ENCODE measurements around the gene TCERG1. TPM values are rescaled to one million over a fixed set of nuclear protein-coding genes. Genes with fewer than 3 reads are reported as not detected.
A peak's percentile ranks its signal among the peaks of the same experiment; 100 is the strongest.

TCERG1 gene
- total RNA-seq, 1 donor from 2014 or later = 156 TPM

DNA sequence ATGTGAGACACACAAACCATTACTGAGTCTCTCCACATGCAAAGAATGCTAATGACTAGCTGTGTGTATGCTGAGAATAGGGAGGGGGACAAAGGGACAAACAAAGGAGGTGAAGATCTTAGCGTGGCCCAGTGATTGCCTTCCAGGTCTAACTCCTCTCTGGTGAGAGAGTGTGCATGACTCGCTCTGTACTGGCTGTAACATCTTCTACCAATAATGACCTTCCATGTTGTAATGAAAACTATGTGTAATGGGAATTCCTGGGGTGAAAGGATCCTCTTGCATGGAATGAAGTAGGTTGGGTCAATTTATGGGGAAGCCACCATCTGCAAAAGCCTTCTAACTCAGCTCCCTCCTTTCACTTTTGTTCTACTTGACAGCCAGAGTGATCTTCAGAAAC, 93.3 kb downstream of the TCERG1 start:
- no peak overlapping the region for H3K4me3 Mint-ChIP-seq
- TF ChIP-seq, protein P1, sequence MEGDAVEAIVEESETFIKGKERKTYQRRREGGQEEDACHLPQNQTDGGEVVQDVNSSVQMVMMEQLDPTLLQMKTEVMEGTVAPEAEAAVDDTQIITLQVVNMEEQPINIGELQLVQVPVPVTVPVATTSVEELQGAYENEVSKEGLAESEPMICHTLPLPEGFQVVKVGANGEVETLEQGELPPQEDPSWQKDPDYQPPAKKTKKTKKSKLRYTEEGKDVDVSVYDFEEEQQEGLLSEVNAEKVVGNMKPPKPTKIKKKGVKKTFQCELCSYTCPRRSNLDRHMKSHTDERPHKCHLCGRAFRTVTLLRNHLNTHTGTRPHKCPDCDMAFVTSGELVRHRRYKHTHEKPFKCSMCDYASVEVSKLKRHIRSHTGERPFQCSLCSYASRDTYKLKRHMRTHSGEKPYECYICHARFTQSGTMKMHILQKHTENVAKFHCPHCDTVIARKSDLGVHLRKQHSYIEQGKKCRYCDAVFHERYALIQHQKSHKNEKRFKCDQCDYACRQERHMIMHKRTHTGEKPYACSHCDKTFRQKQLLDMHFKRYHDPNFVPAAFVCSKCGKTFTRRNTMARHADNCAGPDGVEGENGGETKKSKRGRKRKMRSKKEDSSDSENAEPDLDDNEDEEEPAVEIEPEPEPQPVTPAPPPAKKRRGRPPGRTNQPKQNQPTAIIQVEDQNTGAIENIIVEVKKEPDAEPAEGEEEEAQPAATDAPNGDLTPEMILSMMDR (IDR thresholded peaks at IDR 0.05; ENCODE audit: unreplicated experiment) = no peak
- H3K4me1 Mint-ChIP-seq = peaks cover 4% of the 10 kb centered on the region
- no peaks in the 10 kb centered on the region for H3K36me3 Mint-ChIP-seq
- H3K9me3 Mint-ChIP-seq = no peaks in the 10 kb centered on the region
- no peak for DNase-seq (ENCODE audit: low spot score in 2 of 2, unreplicated experiment in 2 of 2)
- H3K27me3 Mint-ChIP-seq (ENCODE audit: low read depth) = no peaks in the 10 kb centered on the region
- no peak overlapping the region for H3K27ac Mint-ChIP-seq

- peak; percentile 54 to 88 for DNase-seq (ENCODE audit: low spot score in 2 of 2, unreplicated experiment in 2 of 2)
- Mint-ChIP-seq H3K27ac (no peak overlapping the region), H3K27me3 (ENCODE audit: low read depth) (no peaks in the 10 kb centered on the region), H3K4me3 (no peak overlapping the region), H3K36me3 (no peaks in the 10 kb centered on the region), H3K9me3 (no peaks in the 10 kb centered on the region), H3K4me1 (peaks cover 4% of the 10 kb centered on the region)
- TF ChIP-seq, protein P1 (IDR thresholded peaks at IDR 0.05; ENCODE audit: unreplicated experiment) = peak; percentile 89
Observed at GRCh38 chr5:146541958-146542849, 95.1 kb downstream of the TCERG1 start.

DNA sequence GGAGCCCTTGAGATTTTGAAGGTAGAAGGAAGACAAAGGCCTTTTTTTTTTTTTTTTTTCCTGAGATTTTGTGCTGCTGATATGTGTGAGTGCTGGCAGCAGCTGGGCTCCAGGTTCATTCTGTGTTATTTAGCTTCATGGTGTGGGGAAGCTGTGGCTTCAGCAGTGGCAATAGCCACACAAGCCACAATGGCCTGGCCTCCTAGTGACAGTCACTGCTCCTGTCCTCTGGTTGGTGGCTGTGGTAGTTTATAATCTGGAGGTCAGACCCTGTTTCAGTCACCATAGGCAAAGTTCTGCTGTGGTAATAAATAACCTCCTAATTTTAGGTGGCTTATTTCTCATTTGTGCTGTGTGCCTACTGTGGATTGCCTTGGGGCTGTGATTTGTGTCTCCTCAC, 97.1 kb downstream of the TCERG1 start:
- TF ChIP-seq, protein P1 (IDR thresholded peaks at IDR 0.05; ENCODE audit: unreplicated experiment) = no peak
- no peaks in the 10 kb centered on the region for H3K27me3 Mint-ChIP-seq (ENCODE audit: low read depth)
- no peak overlapping the region for H3K4me3 Mint-ChIP-seq

GRCh38 chr5:146548781-146549449, 101.8 kb downstream of the TCERG1 start:
- Mint-ChIP-seq H3K9me3 (no peaks in the 10 kb centered on the region), H3K36me3 (no peaks in the 10 kb centered on the region), H3K27ac (no peak overlapping the region), H3K4me3 (no peak overlapping the region), H3K27me3 (ENCODE audit: low read depth) (no peaks in the 10 kb centered on the region), H3K4me1 (peaks cover 4% of the 10 kb centered on the region)
- no peak for DNase-seq (ENCODE audit: low spot score in 2 of 2, unreplicated experiment in 2 of 2)
- TF ChIP-seq, protein P1 (IDR thresholded peaks at IDR 0.05; ENCODE audit: unreplicated experiment) = no peak

More for the DNA sequence above, 97.1 kb downstream of the TCERG1 start:
- H3K27ac Mint-ChIP-seq = no peak overlapping the region
- DNase-seq (ENCODE audit: low spot score in 2 of 2, unreplicated experiment in 2 of 2) = no peak
- peaks cover 8% of the 10 kb centered on the region for H3K4me1 Mint-ChIP-seq
- no peaks in the 10 kb centered on the region for H3K36me3 Mint-ChIP-seq
- H3K9me3 Mint-ChIP-seq = no peaks in the 10 kb centered on the region

DNA sequence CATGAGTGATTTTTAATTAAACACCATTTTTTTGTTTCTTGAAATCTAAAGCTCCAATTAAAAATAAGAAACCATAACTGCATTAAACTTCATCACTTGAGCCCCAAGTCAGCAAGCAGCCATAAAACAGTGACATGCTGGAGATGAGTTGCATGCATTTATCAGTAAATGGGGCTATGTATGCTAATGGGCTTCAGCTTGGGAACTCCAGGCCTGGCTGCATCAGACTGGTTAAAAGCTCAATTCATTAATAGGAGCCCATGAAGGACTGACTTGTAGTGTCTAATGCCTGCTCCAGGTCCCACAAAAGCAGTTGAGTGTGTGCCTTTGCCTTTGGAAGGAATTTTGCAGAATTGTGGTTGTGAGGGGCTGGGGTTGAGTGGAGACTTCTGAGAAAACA, 102.5 kb downstream of the TCERG1 start:
- TF ChIP-seq, protein P1 (IDR thresholded peaks at IDR 0.05; ENCODE audit: unreplicated experiment) = no peak
- H3K27me3 Mint-ChIP-seq (ENCODE audit: low read depth) = no peaks in the 10 kb centered on the region
- no peaks in the 10 kb centered on the region for H3K36me3 Mint-ChIP-seq
- peaks cover 4% of the 10 kb centered on the region for H3K4me1 Mint-ChIP-seq
- DNase-seq (ENCODE audit: low spot score in 2 of 2, unreplicated experiment in 2 of 2) = no peak
- no peaks in the 10 kb centered on the region for H3K9me3 Mint-ChIP-seq
- no peak overlapping the region for H3K27ac Mint-ChIP-seq
- no peak overlapping the region for H3K4me3 Mint-ChIP-seq

Measured in mesothelial cell of epicardium (in vitro differentiated cells).